LNCaP clone FGC (cell line): Measurements from ENCODE around the gene FBXW7.

Experiments used
- DNase-seq: peaks from one replicate; pipeline ENCODE4 v3.0.0-alpha.2; 2011; ENCODE audit warnings: low read depth
- H3K4me3 ChIP-seq: 2 replicates; pipeline ENCODE4 v1.5.1; 2011; ENCODE audit warnings: mild to moderate bottlenecking, low read depth, low read length, control low read depth
- CTCF ChIP-seq: IDR thresholded peaks from 2 replicates; pipeline ENCODE4 v1.5.1; 2012; ENCODE audit warnings: mild to moderate bottlenecking; ENCODE audit not compliant: control insufficient read depth, insufficient read depth; ENCODE audit errors: extremely low read depth

The FBXW7 gene

GRCh38 chr4:152364383-152364782 is 171.5 kb downstream of the FBXW7 start:
- TF ChIP-seq CTCF, result no peak
- DNase-seq, result no peak
- H3K4me3 ChIP-seq, result no peak overlapping the region

GRCh38 chr4:152363904-152364303 is 172.0 kb downstream of the FBXW7 start:
- no peak overlapping the region for H3K4me3 ChIP-seq
- DNase-seq, result no peak
- TF ChIP-seq CTCF, result no peak

GRCh38 chr4:152363086-152363485 is 172.8 kb downstream of the FBXW7 start:
- H3K4me3 ChIP-seq, result no peak overlapping the region
- no peak for TF ChIP-seq CTCF
- no peak for DNase-seq

- TF ChIP-seq CTCF, result no peak
- no peak overlapping the region for H3K4me3 ChIP-seq
- DNase-seq, result no peak
Observed at GRCh38 chr4:152360045-152360410, 175.9 kb downstream of the FBXW7 start.

- DNase-seq, result no peak
- no peak overlapping the region for H3K4me3 ChIP-seq
- no peak for TF ChIP-seq CTCF
Observed at GRCh38 chr4:152359208-152360044, 176.5 kb downstream of the FBXW7 start.

GRCh38 chr4:152357206-152357605 is 178.7 kb downstream of the FBXW7 start:
- no peak for TF ChIP-seq CTCF
- DNase-seq, result no peak
- no peak overlapping the region for H3K4me3 ChIP-seq
